NCI-H146 treated with DMSO at 0.1 percent for 48 hours (cell line): ENCODE data around the gene ABLIM1.
"Not testable (repeated sequence)": the region's sequence is repeated elsewhere in the genome, so short reads cannot be mapped to it uniquely, and the experiment has no call there.

ENCODE experiments used
- DNase-seq: peaks from one replicate; lab custom pipeline; 2025; ENCODE audit not compliant: unreplicated experiment; lab: John Stamatoyannopoulos, UW

The ABLIM1 gene

GRCh38 chr10:114658175-114658574, at the start of gene ABLIM1:
TSS of gene ABLIM1 (minus strand) at chr10:114658275. CDS start at chr10:114658200, 75 bp downstream.
- no peak for DNase-seq

- no peak for DNase-seq
Observed at GRCh38 chr10:114706458-114707055, 48.5 kb upstream of the ABLIM1 start.

DNA sequence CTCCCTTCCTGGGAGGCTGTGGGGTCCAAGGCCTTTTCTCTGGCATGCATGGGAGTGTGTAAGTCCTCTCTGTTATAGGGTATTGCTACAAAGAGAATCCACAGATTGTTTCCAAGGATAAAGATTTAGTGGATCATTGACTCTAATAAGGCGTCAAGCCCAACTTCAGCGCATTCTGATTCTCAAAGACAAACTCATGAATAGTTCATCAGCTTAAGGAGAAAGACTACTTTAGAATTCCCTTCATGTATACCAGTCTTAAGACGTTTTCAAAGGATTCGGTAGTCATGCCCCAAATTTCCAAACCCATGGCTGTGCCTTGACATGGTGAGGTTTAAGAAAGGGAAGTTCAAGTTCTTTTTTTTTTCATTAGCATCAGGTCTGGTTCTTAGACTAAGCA, 46.6 kb upstream of the ABLIM1 start:
- DNase-seq, result no peak

GRCh38 chr10:114703377-114704107, 45.5 kb upstream of the ABLIM1 start:
- no peak for DNase-seq

DNA sequence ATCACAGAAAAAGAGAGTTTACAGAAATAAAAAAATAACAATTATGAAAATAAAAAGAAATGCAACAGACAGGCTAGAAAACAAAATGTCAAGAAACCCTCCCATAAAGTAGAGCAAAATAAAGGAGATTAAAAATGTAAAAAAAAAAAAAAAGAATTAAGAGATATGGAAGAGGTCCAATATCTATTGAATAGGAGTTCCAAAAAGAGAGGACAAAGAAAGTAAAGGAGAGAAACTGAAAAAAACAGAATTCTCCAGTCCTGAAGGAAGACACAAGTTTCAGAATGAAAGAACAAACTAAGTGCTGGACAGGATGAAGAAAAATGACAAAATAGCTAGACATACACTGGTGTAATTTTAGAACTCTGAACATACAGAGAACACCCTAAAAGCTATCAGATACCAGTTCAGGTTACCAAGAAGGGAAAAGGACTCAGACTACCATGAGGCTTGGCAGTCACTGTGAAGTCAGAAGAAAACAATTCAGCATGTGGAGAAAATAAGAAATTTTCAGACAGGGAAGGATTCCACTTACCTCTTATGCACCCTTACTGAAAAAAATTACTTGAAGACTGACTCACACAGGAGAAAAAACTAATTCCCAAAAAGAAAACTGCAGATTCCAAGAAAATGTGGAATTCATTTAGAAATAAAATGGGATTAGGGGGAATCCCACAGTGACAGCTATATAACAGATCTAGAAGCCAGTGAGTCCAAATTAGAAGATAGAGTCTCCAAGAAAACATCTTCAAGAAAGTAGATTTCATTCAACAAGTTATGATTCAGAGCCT, 40.4 kb upstream of the ABLIM1 start:
- DNase-seq, result no peak

DNA sequence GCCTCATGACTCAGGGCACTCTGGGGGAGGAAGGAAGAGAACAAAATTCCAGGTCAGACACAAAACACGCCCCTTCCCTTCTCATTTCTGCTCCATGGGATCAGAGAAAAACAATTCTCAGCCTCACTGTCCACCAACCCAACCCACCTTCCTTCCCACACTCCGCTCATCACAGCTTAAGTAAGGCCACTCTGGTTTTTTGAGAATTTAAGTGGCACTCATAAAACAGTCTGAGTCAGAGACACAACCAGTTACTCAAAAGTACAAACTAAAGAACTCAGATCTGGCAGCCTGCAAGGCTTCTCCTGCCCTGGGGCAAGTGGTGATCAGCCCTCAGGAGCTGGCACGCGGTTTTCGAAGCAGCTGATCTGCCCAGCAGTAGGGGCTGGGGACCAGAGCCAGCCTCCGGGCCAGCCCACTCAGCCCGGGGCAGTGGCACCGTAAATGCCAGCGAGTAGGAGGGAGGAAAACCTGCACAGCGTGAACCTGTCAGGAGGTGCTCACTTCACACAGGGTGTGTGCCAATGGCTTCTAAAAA, 39.1 kb upstream of the ABLIM1 start:
- no peak for DNase-seq

DNA sequence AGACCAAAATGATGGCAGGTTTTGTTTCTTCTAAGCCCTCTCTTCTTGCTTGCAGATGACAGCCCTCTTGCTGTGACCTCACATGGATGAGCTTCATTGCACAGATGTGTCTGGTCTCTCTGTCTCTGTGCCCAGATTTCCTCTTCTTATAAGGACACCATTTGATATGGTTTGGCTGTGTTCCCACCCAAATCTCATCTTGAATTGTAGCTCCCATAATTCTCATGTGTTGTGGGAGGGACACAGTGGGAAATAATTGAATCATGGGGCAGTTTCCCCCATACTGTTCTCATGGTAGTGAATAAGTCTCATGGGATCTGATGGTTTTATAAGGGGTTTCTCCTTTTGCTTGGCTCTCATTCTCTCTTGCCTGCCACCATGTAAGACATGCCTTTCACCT, 38.2 kb upstream of the ABLIM1 start:
- DNase-seq, result not testable (repeated sequence)

GRCh38 chr10:114694752-114695151, 36.7 kb upstream of the ABLIM1 start:
- DNase-seq, result no peak

DNA sequence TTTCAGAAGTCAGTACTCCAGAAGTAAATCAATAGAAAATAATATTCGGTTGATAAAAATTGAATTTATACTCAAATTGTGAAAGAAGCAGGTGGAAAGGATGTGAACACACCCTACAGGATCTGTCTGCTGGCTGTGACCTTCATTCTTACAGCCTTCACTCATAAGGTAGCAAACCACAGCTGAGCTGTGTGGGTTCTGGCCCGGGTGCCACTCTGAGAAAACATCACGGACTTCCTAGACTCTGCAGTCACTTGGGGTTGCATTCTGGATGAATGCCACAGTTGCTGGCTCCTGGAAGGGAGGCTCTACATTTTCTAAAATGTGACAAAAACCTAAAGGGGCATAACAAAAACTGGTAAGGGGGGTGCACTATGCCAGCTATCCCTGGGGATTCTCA, 36.0 kb upstream of the ABLIM1 start:
- no peak for DNase-seq

GRCh38 chr10:114691442-114691941, 33.4 kb upstream of the ABLIM1 start:
- no peak for DNase-seq

DNA sequence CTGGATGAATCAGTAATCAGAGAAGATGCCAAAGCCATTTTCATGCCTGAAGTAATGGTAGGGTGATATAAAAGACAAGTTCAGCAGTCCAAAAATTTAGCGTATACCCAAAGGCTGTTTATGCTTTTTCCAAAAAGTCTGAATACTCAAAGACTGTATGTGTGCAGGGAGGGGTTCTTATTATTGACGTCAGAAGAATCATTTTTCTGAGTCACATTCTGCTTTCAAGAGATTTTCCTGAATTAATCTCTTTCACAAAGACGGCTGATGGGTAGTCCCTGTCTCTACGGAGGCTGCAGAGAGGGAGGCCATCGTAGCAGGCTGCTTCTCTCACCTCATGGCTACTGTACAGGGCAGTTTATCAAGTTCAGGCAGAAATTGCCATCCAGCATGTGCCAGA, 30.7 kb upstream of the ABLIM1 start:
- no peak for DNase-seq

DNA sequence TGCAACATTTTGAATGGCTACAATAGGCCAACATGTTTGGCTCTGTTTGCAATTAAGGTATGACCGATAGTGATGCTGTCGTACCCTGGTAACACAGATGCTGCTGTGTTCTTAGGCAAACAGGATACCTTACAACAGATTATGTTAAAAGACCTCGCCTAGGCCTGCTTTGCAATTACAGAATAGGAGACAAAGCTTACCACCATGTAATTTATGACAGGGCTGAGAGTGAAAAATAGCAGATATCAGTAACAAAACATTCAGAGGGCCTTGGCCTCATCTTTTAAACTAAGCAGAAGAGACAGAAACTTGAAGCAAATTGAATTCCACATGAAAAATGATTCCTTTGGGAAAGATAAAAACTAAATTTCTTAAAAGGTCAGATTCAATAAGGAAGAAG, 29.4 kb upstream of the ABLIM1 start:
- peak; percentile 51 for DNase-seq

DNA sequence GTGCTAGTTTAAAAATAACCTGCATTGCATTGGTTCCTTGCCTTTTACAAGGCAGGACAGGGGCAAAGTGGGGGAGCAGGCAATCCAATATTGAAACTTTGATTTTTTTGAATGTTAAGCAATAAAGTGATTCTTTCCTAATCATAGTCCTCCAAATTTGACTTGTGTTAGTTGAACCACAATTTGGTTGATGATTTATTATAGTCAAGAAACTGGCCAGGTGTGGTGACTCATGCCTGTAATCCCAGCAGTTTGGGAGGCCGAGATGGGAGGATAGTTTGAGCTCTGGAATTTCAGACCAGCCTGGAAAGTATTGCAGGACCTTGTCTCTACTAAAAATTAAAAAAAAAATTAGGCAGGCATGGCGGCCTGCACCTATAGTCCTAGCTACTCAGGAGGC, 27.9 kb upstream of the ABLIM1 start:
- DNase-seq, result no peak

DNA sequence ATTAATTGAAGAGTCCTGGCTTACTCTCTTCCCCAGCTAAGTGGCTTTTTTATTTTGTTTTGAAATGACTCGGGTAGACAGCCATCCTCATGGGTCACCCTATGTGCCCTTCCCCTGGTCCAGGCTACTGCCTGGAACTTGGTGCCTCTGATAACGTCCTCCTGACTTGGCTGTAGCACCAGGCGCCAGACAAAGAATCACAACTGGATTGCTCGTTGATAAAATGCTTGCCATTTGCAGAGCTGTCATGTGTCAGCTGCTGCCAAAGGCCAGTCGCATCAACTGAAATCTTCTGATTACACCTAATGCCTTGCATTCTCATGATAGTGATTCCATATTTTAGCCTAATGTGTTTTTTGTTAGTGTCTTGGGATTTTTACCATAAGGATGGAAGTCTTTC, 27.4 kb upstream of the ABLIM1 start:
- DNase-seq, result no peak

DNA sequence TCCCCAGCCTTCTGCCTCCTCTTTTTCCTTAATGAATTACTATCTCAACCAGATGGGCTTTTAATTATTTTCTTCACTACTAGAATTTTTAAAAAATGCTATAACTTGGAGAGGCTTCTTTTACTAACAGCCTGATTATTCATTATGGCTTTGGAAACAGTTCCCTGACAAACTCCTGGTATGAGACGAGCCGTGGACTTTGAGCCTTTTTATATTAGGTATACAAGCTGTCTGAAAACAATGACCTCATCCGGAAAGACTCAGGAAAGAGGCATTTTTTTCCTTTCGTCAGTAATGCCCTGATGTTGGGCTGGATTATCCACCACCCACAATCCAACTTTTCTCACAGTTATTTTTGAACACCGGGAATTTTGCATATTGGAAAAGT, 26.7 kb upstream of the ABLIM1 start:
- no peak for DNase-seq

DNA sequence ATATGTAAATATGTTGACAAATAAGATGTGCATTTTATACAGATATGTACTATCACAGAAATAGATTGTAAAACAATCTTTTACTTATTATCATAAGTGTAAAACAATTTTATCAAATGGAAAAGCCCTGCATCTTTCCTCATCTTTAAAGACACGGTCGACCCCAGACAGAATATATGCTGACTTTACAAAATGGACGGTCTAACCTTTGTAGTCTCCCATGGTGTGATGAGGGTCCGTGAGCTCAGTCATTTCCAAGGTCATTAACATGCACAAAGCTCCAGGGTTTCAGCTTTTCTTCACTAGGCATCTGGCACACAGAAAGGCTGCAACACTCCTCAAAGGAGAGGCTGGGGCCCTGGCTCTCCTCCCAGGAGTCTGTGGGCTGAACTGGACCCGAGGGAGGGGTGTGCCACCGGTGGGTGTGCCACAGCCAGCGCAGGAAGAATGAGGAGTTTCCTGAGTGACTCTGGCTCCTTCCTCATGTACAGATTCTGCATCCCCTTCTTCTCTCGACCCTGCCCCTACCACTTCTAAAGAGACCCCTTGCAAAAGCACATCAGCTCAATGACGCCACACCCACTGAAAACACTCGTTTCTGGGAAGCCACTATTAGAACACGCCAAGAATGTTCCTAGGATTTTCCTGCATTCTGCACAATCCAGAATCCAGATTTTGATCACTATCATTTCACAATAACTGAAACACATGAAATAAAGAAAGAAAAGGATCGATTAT, 26.2 kb upstream of the ABLIM1 start:
- DNase-seq, result no peak

DNA sequence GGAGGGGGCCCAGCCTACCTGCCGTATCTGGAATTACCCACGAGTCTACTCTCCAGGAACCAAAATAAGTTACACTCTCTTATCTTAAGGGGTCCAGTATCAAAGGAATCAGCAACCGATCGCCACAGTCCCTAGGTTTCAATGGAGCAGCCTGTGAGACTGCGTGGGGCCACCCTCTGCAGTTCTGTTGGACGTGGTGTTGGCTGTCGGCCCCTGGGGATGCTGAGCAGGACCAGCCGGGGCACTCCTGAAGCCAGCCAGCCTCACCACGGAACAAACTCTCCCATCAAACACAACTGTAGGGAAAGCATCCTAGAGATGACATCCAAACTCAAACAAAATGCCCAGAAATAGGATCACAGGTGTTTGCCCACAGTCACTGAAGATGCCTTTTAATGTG, 25.5 kb upstream of the ABLIM1 start:
- DNase-seq, result no peak

DNA sequence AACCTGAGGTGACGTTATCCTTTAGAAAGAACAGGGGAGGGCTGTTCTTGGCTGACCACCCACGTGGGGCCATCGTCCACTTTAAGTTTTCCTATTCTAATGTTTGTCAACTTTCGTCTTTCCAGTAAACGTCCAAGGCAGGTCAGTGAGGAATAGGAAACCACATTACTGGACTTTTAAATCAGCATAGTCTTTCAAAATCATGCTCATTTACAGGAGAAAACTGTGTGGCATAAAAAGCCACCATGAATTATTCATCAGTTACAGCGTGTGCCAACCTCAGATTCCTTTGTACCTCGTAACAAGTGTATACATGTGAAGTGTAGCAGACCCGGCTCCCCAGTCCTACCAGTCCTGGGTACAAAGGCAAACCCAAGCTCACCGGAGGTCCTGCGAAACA, 25.1 kb upstream of the ABLIM1 start:
- DNase-seq, result no peak

- DNase-seq, result no peak
Observed at GRCh38 chr10:114682532-114682931, 24.5 kb upstream of the ABLIM1 start.

DNA sequence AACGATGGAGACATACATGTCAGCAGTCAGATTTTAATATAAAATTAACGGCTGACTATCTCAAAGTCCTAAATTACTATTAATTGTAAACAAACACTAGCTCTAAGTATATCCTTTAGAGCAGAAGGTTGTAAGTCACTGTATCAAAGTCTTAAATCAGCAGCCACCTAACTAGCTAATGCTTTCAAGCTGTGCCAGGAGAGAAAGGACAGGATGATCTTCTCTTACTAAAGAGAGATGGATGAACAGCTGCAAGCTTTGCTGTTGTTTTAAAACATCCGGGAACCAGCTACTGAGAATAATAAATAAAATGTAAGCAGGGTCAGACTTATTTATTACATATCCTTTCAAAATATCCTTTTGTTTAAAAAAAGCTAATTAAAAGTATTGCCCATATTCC, 24.0 kb upstream of the ABLIM1 start:
- no peak for DNase-seq

DNA sequence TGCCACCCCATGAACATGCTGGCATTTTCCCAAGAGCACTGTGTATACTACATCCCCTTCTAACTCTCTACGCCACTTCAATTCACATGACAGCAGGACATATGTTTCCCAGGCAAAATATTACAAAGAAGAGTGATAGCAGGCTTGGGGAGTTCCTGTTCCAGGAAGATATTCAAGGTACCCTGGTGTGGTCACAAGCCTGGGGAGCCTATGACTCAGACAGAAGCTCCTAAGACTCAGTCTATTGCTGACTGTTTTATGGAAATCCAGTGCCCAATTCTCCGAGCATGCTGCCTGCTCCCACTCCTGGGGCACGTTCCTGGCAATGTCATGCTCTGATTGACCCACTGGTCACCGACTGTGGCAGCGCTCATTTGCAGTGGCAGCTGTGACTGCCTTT, 23.5 kb upstream of the ABLIM1 start:
- no peak for DNase-seq
